Measurements from ENCODE around the gene TPK1.

The TPK1 gene

GRCh38 chr7:144674550-144674949, 161.3 kb downstream of the TPK1 start:
- H3K9me3 Mint-ChIP-seq = no peaks in the 10 kb centered on the region
- no peaks in the 10 kb centered on the region for H3K4me1 Mint-ChIP-seq (ENCODE audit: low read depth)
- H3K36me3 Mint-ChIP-seq (ENCODE audit: low read depth) = no peaks in the 10 kb centered on the region
- no peak overlapping the region for H3K27ac Mint-ChIP-seq
- no peak overlapping the region for H3K4me3 Mint-ChIP-seq
- no peaks in the 10 kb centered on the region for H3K27me3 Mint-ChIP-seq

DNA sequence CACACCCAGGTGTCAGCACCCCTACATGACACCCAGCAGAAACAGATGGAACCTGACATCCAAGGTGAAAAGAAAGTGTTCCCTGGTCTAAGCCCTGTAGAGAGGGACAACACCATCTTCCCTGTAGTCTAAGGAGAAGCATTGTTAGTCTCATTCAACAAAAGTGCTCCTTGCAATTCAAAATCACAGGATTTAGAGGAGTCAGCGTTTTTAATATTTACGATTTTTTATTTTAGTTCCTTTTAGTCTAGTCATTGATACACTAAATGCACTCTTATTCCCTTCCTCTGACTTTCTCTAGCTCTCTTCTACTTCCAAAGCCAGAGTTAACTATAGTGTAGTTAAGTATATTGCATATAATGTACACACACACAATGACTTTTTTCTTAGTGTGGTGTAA, 163.0 kb downstream of the TPK1 start:
- H3K27ac Mint-ChIP-seq = no peak overlapping the region
- no peaks in the 10 kb centered on the region for H3K27me3 Mint-ChIP-seq
- no peaks in the 10 kb centered on the region for H3K9me3 Mint-ChIP-seq
- no peak overlapping the region for H3K4me3 Mint-ChIP-seq
- no peaks in the 10 kb centered on the region for H3K36me3 Mint-ChIP-seq (ENCODE audit: low read depth)
- no peaks in the 10 kb centered on the region for H3K4me1 Mint-ChIP-seq (ENCODE audit: low read depth)

- no peaks in the 10 kb centered on the region for H3K27me3 Mint-ChIP-seq
- no peak overlapping the region for H3K27ac Mint-ChIP-seq
- peaks cover 11% of the 10 kb centered on the region for H3K36me3 Mint-ChIP-seq (ENCODE audit: low read depth)
- no peaks in the 10 kb centered on the region for H3K4me1 Mint-ChIP-seq (ENCODE audit: low read depth)
- no peaks in the 10 kb centered on the region for H3K9me3 Mint-ChIP-seq
- H3K4me3 Mint-ChIP-seq = no peak overlapping the region
Observed at GRCh38 chr7:144671429-144671828, 164.4 kb downstream of the TPK1 start.

- Mint-ChIP-seq H3K9me3 (no peaks in the 10 kb centered on the region), H3K36me3 (ENCODE audit: low read depth) (peaks cover 19% of the 10 kb centered on the region), H3K4me1 (ENCODE audit: low read depth) (no peaks in the 10 kb centered on the region), H3K27me3 (no peaks in the 10 kb centered on the region), H3K4me3 (no peak overlapping the region), H3K27ac (no peak overlapping the region)
Observed at GRCh38 chr7:144670218-144670617, 165.6 kb downstream of the TPK1 start.

GRCh38 chr7:144668503-144668902, 167.3 kb downstream of the TPK1 start:
- Mint-ChIP-seq H3K4me1 (ENCODE audit: low read depth) (no peaks in the 10 kb centered on the region), H3K4me3 (no peak overlapping the region), H3K9me3 (peaks cover 6% of the 10 kb centered on the region), H3K27me3 (no peaks in the 10 kb centered on the region), H3K36me3 (ENCODE audit: low read depth) (peaks cover 30% of the 10 kb centered on the region), H3K27ac (no peak overlapping the region)

GRCh38 chr7:144665689-144666381, 170.0 kb downstream of the TPK1 start:
- Mint-ChIP-seq H3K4me3 (no peak overlapping the region), H3K9me3 (peaks cover 6% of the 10 kb centered on the region), H3K27me3 (no peaks in the 10 kb centered on the region), H3K36me3 (ENCODE audit: low read depth) (peaks cover 38% of the 10 kb centered on the region), H3K4me1 (ENCODE audit: low read depth) (no peaks in the 10 kb centered on the region), H3K27ac (no peak overlapping the region)

DNA sequence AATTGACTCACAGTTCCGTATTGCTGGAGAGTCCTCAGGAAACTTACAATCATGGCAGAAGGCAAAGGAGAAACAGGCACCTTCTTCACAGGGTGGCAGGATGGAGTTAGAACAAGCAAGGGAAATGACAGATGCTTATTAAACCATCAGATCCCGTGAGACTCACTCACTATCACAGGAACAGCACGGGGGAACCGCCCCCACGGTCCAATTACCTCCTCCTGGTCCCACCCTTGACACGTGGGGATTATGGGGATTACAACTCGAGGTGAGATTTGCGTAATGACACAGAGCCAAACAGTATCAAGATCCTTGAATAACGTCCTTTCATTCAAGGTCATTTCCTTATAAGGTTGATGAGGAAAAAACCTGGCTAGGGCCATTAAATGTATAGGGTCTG, 176.6 kb downstream of the TPK1 start:
- no peak overlapping the region for H3K4me3 Mint-ChIP-seq
- H3K27ac Mint-ChIP-seq = no peak overlapping the region
- H3K36me3 Mint-ChIP-seq (ENCODE audit: low read depth) = peaks cover 10% of the 10 kb centered on the region
- H3K27me3 Mint-ChIP-seq = no peaks in the 10 kb centered on the region
- H3K9me3 Mint-ChIP-seq = no peaks in the 10 kb centered on the region
- no peaks in the 10 kb centered on the region for H3K4me1 Mint-ChIP-seq (ENCODE audit: low read depth)

GRCh38 chr7:144656965-144657517, 178.8 kb downstream of the TPK1 start:
- no peak overlapping the region for H3K4me3 Mint-ChIP-seq
- H3K27me3 Mint-ChIP-seq = no peaks in the 10 kb centered on the region
- H3K27ac Mint-ChIP-seq = no peak overlapping the region
- H3K36me3 Mint-ChIP-seq (ENCODE audit: low read depth) = no peaks in the 10 kb centered on the region
- no peaks in the 10 kb centered on the region for H3K4me1 Mint-ChIP-seq (ENCODE audit: low read depth)
- H3K9me3 Mint-ChIP-seq = no peaks in the 10 kb centered on the region

- Mint-ChIP-seq H3K36me3 (ENCODE audit: low read depth) (peaks cover 13% of the 10 kb centered on the region), H3K4me3 (no peak overlapping the region), H3K9me3 (peaks cover 5% of the 10 kb centered on the region), H3K27ac (no peak overlapping the region), H3K27me3 (no peaks in the 10 kb centered on the region), H3K4me1 (ENCODE audit: low read depth) (no peaks in the 10 kb centered on the region)
Observed at GRCh38 chr7:144653449-144653848, 182.4 kb downstream of the TPK1 start.

DNA sequence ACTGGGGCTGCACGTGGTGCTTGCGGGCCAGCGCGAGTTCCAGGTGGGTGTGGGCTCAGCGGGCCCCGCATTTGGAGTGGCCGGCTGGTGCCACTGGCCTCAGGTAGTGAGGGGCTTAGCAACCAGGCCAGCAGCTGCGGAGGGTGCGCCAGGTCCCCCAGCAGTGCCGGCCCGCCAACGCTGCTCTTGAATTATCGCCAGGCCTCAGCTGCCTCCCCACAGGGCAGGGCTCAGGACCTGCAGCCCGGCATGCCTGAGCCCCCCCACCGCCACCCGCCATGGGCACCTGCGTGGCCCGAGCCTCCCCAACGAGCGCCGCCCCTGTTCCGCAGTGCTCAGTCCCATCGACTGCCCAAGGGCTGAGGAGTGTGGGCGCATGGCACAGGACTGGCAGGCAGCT, 185.4 kb downstream of the TPK1 start:
- Mint-ChIP-seq H3K27me3 (no peaks in the 10 kb centered on the region), H3K36me3 (ENCODE audit: low read depth) (peaks cover 31% of the 10 kb centered on the region), H3K4me1 (ENCODE audit: low read depth) (no peaks in the 10 kb centered on the region), H3K4me3 (no peak overlapping the region), H3K27ac (no peak overlapping the region), H3K9me3 (peaks cover 5% of the 10 kb centered on the region)

- Mint-ChIP-seq H3K36me3 (ENCODE audit: low read depth) (peaks cover 34% of the 10 kb centered on the region), H3K27me3 (no peaks in the 10 kb centered on the region), H3K9me3 (peaks cover 5% of the 10 kb centered on the region), H3K4me3 (no peak overlapping the region), H3K27ac (no peak overlapping the region), H3K4me1 (ENCODE audit: low read depth) (no peaks in the 10 kb centered on the region)
Observed at GRCh38 chr7:144649120-144649519, 186.7 kb downstream of the TPK1 start.

- peaks cover 14% of the 10 kb centered on the region for H3K36me3 Mint-ChIP-seq (ENCODE audit: low read depth)
- H3K27ac Mint-ChIP-seq = no peak overlapping the region
- H3K4me3 Mint-ChIP-seq = no peak overlapping the region
- H3K4me1 Mint-ChIP-seq (ENCODE audit: low read depth) = no peaks in the 10 kb centered on the region
- H3K9me3 Mint-ChIP-seq = no peaks in the 10 kb centered on the region
- H3K27me3 Mint-ChIP-seq = no peaks in the 10 kb centered on the region
Observed at GRCh38 chr7:144641389-144642044, 194.3 kb downstream of the TPK1 start.

- Mint-ChIP-seq H3K36me3 (ENCODE audit: low read depth) (peaks cover 23% of the 10 kb centered on the region), H3K27ac (no peak overlapping the region), H3K9me3 (peaks cover 3% of the 10 kb centered on the region)
Observed at GRCh38 chr7:144632724-144633123, 203.1 kb downstream of the TPK1 start.

GRCh38 chr7:144629598-144629997, 206.3 kb downstream of the TPK1 start:
- no peak overlapping the region for H3K4me3 Mint-ChIP-seq
- peaks cover 3% of the 10 kb centered on the region for H3K9me3 Mint-ChIP-seq
- H3K36me3 Mint-ChIP-seq (ENCODE audit: low read depth) = peaks cover 26% of the 10 kb centered on the region
- no peaks in the 10 kb centered on the region for H3K27me3 Mint-ChIP-seq
- H3K4me1 Mint-ChIP-seq (ENCODE audit: low read depth) = no peaks in the 10 kb centered on the region
- no peak overlapping the region for H3K27ac Mint-ChIP-seq

More at GRCh38 chr7:144632724-144633123, 203.1 kb downstream of the TPK1 start:
- no peaks in the 10 kb centered on the region for H3K27me3 Mint-ChIP-seq
- H3K4me1 Mint-ChIP-seq (ENCODE audit: low read depth) = no peaks in the 10 kb centered on the region
- H3K4me3 Mint-ChIP-seq = no peak overlapping the region

- no peak overlapping the region for H3K27ac Mint-ChIP-seq
- H3K27me3 Mint-ChIP-seq = no peaks in the 10 kb centered on the region
- peaks cover 3% of the 10 kb centered on the region for H3K9me3 Mint-ChIP-seq
- H3K36me3 Mint-ChIP-seq (ENCODE audit: low read depth) = peaks cover 31% of the 10 kb centered on the region
- H3K4me1 Mint-ChIP-seq (ENCODE audit: low read depth) = no peaks in the 10 kb centered on the region
- H3K4me3 Mint-ChIP-seq = no peak overlapping the region
Observed at GRCh38 chr7:144629011-144629410, 206.8 kb downstream of the TPK1 start.

Data from stimulated activated naive CD8-positive, alpha-beta T cell treated with anti-CD3 and anti-CD28 coated beads, Interleukin-15, Interleukin-2, amounts not matched to agents 100 ng/mL and 50 ng/mL, for 24 hours (primary cell).